SK-N-SH (cell line): Measurements from ENCODE around the gene SSB.

Source experiments
- CHD2 ChIP-seq: fragments of 150-350 bp; IDR thresholded peaks from 2 replicates; pipeline ENCODE4 v1.6.1; 2018; ENCODE audit warnings: low read length; ENCODE audit not compliant: partially characterized antibody
- CTCF ChIP-seq: fragments of 200-600 bp; sonication (generic); IDR thresholded peaks from 2 replicates; pipeline ENCODE4 v1.6.1; 2017; ENCODE audit warnings: antibody characterized with exemption, mild to moderate bottlenecking, moderate library complexity
- EP300 ChIP-seq, 2 experiments: IDR thresholded peaks; 2 replicates each; pipeline versions ENCODE4 v1.4.0 to v1.6.1; 2012; ENCODE audit warnings: borderline replicate concordance in 1 of 2, low read depth in 1 of 2, low read length in 1 of 2
- EZH2phosphoT487 ChIP-seq: fragments of 200-600 bp; sonication (generic); IDR thresholded peaks from 2 replicates; pipeline ENCODE4 v1.6.1; 2017; ENCODE audit warnings: low read depth, mixed run types, mild to moderate bottlenecking, antibody characterized with exemption, moderate library complexity, borderline replicate concordance
- FOXJ3 ChIP-seq: sonication (generic); formaldehyde crosslinking; IDR thresholded peaks from 2 replicates; pipeline ENCODE4 v1.5.1; 2020; ENCODE audit warnings: mild to moderate bottlenecking, missing genetic modification reagents
- GATA2 ChIP-seq: sonication (generic); formaldehyde crosslinking; IDR thresholded peaks from 2 replicates; pipeline ENCODE4 v1.5.0; 2020; ENCODE audit warnings: mild to moderate bottlenecking, missing genetic modification reagents
- IRF3 ChIP-seq: fragments of 150-350 bp; IDR thresholded peaks from 2 replicates; pipeline ENCODE4 v1.6.1; 2016; ENCODE audit warnings: mild to moderate bottlenecking, low read depth, low read length
- MXI1 ChIP-seq: IDR thresholded peaks from 2 replicates; pipeline ENCODE4 v1.6.1; 2012; ENCODE audit warnings: mild to moderate bottlenecking, low read depth, low read length, improper control_type of control experiment
- POLR2AphosphoS5 ChIP-seq: IDR thresholded peaks from 2 replicates; pipeline ENCODE4 v1.6.1; 2012; ENCODE audit warnings: low read depth, low read length
- TAF1 ChIP-seq: IDR thresholded peaks from 2 replicates; pipeline ENCODE4 v1.6.1; 2012; ENCODE audit warnings: low read depth, mild to moderate bottlenecking, low read length, moderate library complexity, borderline replicate concordance
- TEAD4 ChIP-seq: IDR thresholded peaks from 2 replicates; pipeline ENCODE4 v1.4.0; 2012; ENCODE audit warnings: mild to moderate bottlenecking, borderline replicate concordance; ENCODE audit not compliant: insufficient read depth
- YY1 ChIP-seq: IDR thresholded peaks from 2 replicates; pipeline ENCODE4 v1.4.0; 2012; ENCODE audit warnings: low read depth, mild to moderate bottlenecking
- TF ChIP-seq, protein P1 (sequence below): IDR thresholded peaks from 2 replicates; pipeline ENCODE4 v1.4.0; 2012; ENCODE audit warnings: low read depth

DNA sequence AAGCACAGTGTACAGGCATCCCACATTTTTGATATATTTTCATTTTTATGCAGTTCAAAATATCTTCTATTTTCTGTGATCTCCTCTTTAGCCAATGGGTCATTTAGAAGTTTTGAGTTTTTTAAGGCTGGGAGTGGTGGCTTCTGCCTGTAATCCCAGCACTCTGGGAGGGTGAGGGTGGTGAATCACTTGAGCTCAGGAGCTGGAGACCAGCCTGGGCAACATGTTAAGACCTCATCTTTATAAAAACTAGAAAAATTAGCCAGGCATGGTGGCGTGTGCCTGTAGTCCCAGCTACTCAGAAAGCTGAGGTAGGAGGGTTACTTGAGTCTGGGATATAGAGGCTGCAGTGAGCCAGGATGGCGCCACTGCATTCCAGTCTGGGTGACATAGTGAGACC, 46.3 kb downstream of the SSB start:
- TF ChIP-seq YY1 (no peak), CTCF (no peak), POLR2AphosphoS5 (no peak), TAF1 (no peak), IRF3 (no peak), EP300 (IDR thresholded peaks at IDR 0.05; ENCODE audit: borderline replicate concordance in 1 of 2, low read depth in 1 of 2, low read length in 1 of 2) (no peak), CHD2 (no peak), EZH2phosphoT487 (no peak), FOXJ3 (no peak), GATA2 (no peak), MXI1 (no peak), TEAD4 (no peak)
- TF ChIP-seq, protein P1, sequence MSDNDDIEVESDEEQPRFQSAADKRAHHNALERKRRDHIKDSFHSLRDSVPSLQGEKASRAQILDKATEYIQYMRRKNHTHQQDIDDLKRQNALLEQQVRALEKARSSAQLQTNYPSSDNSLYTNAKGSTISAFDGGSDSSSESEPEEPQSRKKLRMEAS = no peak
